ENCODE data around the gene DEPDC1. TPM values are rescaled to one million over a fixed set of nuclear protein-coding genes. Genes with fewer than 3 reads are reported as not detected.

The DEPDC1 gene
- total and polyA plus RNA-seq, 9 donors, result 0.11 to 0.59 (median 0.25) TPM; not detected in 2

- no peak for TF ChIP-seq CTCF (IDR thresholded peaks at IDR 0.05)
- TF ChIP-seq EP300 (IDR thresholded peaks at IDR 0.05), result no peak
- no peak for TF ChIP-seq POLR2A (IDR thresholded peaks at IDR 0.05)
- no peaks in the 10 kb centered on the region for H3K4me1 ChIP-seq (ENCODE audit: insufficient read depth)
- no peaks in the 10 kb centered on the region for H3K9me3 ChIP-seq
- intact Hi-C loops (cut with DNase I), result no loop called here
- H3K36me3 ChIP-seq, result no peaks in the 10 kb centered on the region
- no peak overlapping the region for H3K27ac ChIP-seq
- H3K4me3 ChIP-seq, result no peak overlapping the region
- no peak for DNase-seq
- WGBS, 3 donors, result 93 to 96% (median 95%) methylated on average over 4 of the region's 4 CpGs
- no peaks in the 10 kb centered on the region for H3K27me3 ChIP-seq
Measured at GRCh38 chr1:68460935-68461334, 35.9 kb downstream of the DEPDC1 start.

- 88 to 92% (median 90%) methylated on average over 1 of the region's 1 CpG for WGBS, 3 donors
Measured at GRCh38 chr1:68459796-68460195, 37.1 kb downstream of the DEPDC1 start.

GRCh38 chr1:68459091-68459490 lies 37.8 kb downstream of the DEPDC1 start:
- 62 to 70% (median 65%) methylated on average over 2 of the region's 2 CpGs for WGBS, 3 donors
- Histone ChIP-seq H3K27ac (no peak overlapping the region), H3K4me1 (ENCODE audit: insufficient read depth) (no peaks in the 10 kb centered on the region), H3K36me3 (no peaks in the 10 kb centered on the region), H3K4me3 (no peak overlapping the region), H3K27me3 (no peaks in the 10 kb centered on the region), H3K9me3 (no peaks in the 10 kb centered on the region)
- DNase-seq, result no peak
- TF ChIP-seq EP300 (IDR thresholded peaks at IDR 0.05) (no peak), CTCF (IDR thresholded peaks at IDR 0.05) (no peak), POLR2A (IDR thresholded peaks at IDR 0.05) (no peak)
- intact Hi-C loops (cut with DNase I), result no loop called here

More at GRCh38 chr1:68459796-68460195, 37.1 kb downstream of the DEPDC1 start:
- no peak overlapping the region for H3K4me3 ChIP-seq
- no peak for DNase-seq
- no peak overlapping the region for H3K27ac ChIP-seq
- no peaks in the 10 kb centered on the region for H3K27me3 ChIP-seq
- TF ChIP-seq EP300 (IDR thresholded peaks at IDR 0.05), result no peak
- TF ChIP-seq POLR2A (IDR thresholded peaks at IDR 0.05), result no peak
- no peak for TF ChIP-seq CTCF (IDR thresholded peaks at IDR 0.05)
- H3K9me3 ChIP-seq, result no peaks in the 10 kb centered on the region
- intact Hi-C loops (cut with DNase I), result no loop called here
- H3K36me3 ChIP-seq, result no peaks in the 10 kb centered on the region
- H3K4me1 ChIP-seq (ENCODE audit: insufficient read depth), result no peaks in the 10 kb centered on the region

- intact Hi-C loops (cut with DNase I), result no loop called here
- WGBS, 3 donors, result 86 to 93% (median 87%) methylated on average over 1 of the region's 1 CpG
- Histone ChIP-seq H3K27ac (no peak overlapping the region), H3K4me3 (no peak overlapping the region), H3K9me3 (no peaks in the 10 kb centered on the region), H3K36me3 (no peaks in the 10 kb centered on the region), H3K4me1 (ENCODE audit: insufficient read depth) (no peaks in the 10 kb centered on the region), H3K27me3 (no peaks in the 10 kb centered on the region)
- TF ChIP-seq CTCF (IDR thresholded peaks at IDR 0.05), result no peak
- TF ChIP-seq POLR2A (IDR thresholded peaks at IDR 0.05), result no peak
- TF ChIP-seq EP300 (IDR thresholded peaks at IDR 0.05), result no peak
- DNase-seq, result no peak
Measured at GRCh38 chr1:68456202-68456601, 40.7 kb downstream of the DEPDC1 start.
